Measurements from ENCODE around the gene CACNA1B.

CACNA1B gene

GRCh38 chr9:137891588-137892423, 14.2 kb downstream of the CACNA1B start:
- no peak overlapping the region for H3K27ac ChIP-seq (ENCODE audit: low read length)
- H3K9me3 ChIP-seq (ENCODE audit: insufficient read depth, low read length, severe bottlenecking): no peaks in the 10 kb centered on the region
- ATAC-seq (ENCODE audit: insufficient read depth, low read depth): no peak
- H4K20me1 ChIP-seq (ENCODE audit: insufficient read depth, low read length): no peaks in the 10 kb centered on the region
- no peaks in the 10 kb centered on the region for H3K27me3 ChIP-seq (ENCODE audit: insufficient read depth, low read length, poor library complexity)
- H3K4me3 ChIP-seq (ENCODE audit: low read depth in 1 of 2, low read length in 2 of 2): no peak overlapping the region
- no peaks in the 10 kb centered on the region for H3K36me3 ChIP-seq (ENCODE audit: insufficient read depth, low read length)
- H2AFZ ChIP-seq (ENCODE audit: low read depth, low read length): no peak overlapping the region
- no peak overlapping the region for H3K4me2 ChIP-seq (ENCODE audit: insufficient read depth, low read length)
- no peak for TF ChIP-seq EZH2 (IDR thresholded peaks at IDR 0.05; ENCODE audit: borderline replicate concordance, low read depth, low read length, severe bottlenecking)
- no peak for TF ChIP-seq CTCF (IDR thresholded peaks at IDR 0.05; ENCODE audit: borderline replicate concordance, extremely low read depth, low read length, poor library complexity, severe bottlenecking)
- H3K79me2 ChIP-seq (ENCODE audit: insufficient read depth, low read length): no peaks in the 10 kb centered on the region
- H3K9ac ChIP-seq (ENCODE audit: low read depth, low read length): no peak overlapping the region
- no peak for DNase-seq
- H3K4me1 ChIP-seq (ENCODE audit: insufficient read depth, low read length): no peaks in the 10 kb centered on the region

- DNase-seq (no peak), ATAC-seq (ENCODE audit: insufficient read depth, low read depth) (no peak)
- Histone ChIP-seq H3K4me1 (ENCODE audit: insufficient read depth, low read length) (no peaks in the 10 kb centered on the region), H4K20me1 (ENCODE audit: insufficient read depth, low read length) (no peaks in the 10 kb centered on the region), H3K27me3 (ENCODE audit: insufficient read depth, low read length, poor library complexity) (no peaks in the 10 kb centered on the region), H3K79me2 (ENCODE audit: insufficient read depth, low read length) (no peaks in the 10 kb centered on the region), H3K27ac (ENCODE audit: low read length) (no peak overlapping the region), H3K9me3 (ENCODE audit: insufficient read depth, low read length, severe bottlenecking) (no peaks in the 10 kb centered on the region), H3K36me3 (ENCODE audit: insufficient read depth, low read length) (no peaks in the 10 kb centered on the region), H3K4me2 (ENCODE audit: insufficient read depth, low read length) (no peak overlapping the region), H3K4me3 (ENCODE audit: low read depth in 1 of 2, low read length in 2 of 2) (no peak overlapping the region), H2AFZ (ENCODE audit: low read depth, low read length) (no peak overlapping the region), H3K9ac (ENCODE audit: low read depth, low read length) (no peak overlapping the region)
- TF ChIP-seq CTCF (IDR thresholded peaks at IDR 0.05; ENCODE audit: borderline replicate concordance, extremely low read depth, low read length, poor library complexity, severe bottlenecking): no peak
Measured at GRCh38 chr9:137892424-137893191, 15.0 kb downstream of the CACNA1B start.

- H3K4me2 ChIP-seq (ENCODE audit: insufficient read depth, low read length): no peak overlapping the region
- no peaks in the 10 kb centered on the region for H3K4me1 ChIP-seq (ENCODE audit: insufficient read depth, low read length)
- ATAC-seq (ENCODE audit: insufficient read depth, low read depth) (no peak), DNase-seq (no peak)
- no peak overlapping the region for H3K4me3 ChIP-seq (ENCODE audit: low read depth in 1 of 2, low read length in 2 of 2)
- H2AFZ ChIP-seq (ENCODE audit: low read depth, low read length): no peak overlapping the region
- H3K27me3 ChIP-seq (ENCODE audit: insufficient read depth, low read length, poor library complexity): no peaks in the 10 kb centered on the region
- TF ChIP-seq CTCF (IDR thresholded peaks at IDR 0.05; ENCODE audit: borderline replicate concordance, extremely low read depth, low read length, poor library complexity, severe bottlenecking): no peak
- TF ChIP-seq EZH2 (IDR thresholded peaks at IDR 0.05; ENCODE audit: borderline replicate concordance, low read depth, low read length, severe bottlenecking): no peak
- no peak overlapping the region for H3K9ac ChIP-seq (ENCODE audit: low read depth, low read length)
- no peaks in the 10 kb centered on the region for H3K79me2 ChIP-seq (ENCODE audit: insufficient read depth, low read length)
- no peak overlapping the region for H3K27ac ChIP-seq (ENCODE audit: low read length)
- no peaks in the 10 kb centered on the region for H3K36me3 ChIP-seq (ENCODE audit: insufficient read depth, low read length)
- H3K9me3 ChIP-seq (ENCODE audit: insufficient read depth, low read length, severe bottlenecking): no peaks in the 10 kb centered on the region
- no peaks in the 10 kb centered on the region for H4K20me1 ChIP-seq (ENCODE audit: insufficient read depth, low read length)
Measured at GRCh38 chr9:137893670-137894069, 16.1 kb downstream of the CACNA1B start.
